Measurements from ENCODE around the gene CBX4.

DNA sequence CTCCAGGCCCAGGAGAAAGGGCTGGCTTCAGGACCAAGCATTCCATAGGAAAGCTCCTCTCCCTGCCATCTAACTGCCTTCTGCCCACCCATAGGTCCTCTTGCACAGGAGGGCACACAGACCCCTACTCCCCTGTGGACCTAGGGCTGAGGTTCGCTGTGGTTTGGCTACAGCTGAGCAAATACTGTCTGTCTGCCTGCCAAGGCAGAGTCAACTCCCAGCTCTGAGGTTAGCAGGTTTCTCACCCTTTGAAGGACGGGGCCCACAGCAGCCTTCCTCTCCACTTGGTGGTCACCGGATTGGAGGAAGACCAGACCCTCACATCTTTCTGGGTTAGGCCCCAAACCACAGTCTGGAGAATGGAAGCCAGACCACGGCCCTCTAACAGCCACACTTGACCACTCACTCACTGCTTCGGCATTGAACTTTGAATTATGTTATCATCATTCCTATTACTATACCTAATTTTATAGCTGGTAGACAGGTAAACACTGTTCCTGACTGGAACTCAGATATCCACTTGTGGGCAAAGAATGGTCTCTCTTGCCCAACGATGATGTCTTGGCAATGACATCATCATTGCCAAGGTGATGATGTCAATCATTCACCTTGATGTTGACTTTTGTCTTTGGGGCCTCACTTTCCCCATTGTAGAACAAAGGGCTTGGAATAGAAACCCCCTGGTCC is 14.2 kb downstream of the CBX4 start:
- TF ChIP-seq, protein P1, sequence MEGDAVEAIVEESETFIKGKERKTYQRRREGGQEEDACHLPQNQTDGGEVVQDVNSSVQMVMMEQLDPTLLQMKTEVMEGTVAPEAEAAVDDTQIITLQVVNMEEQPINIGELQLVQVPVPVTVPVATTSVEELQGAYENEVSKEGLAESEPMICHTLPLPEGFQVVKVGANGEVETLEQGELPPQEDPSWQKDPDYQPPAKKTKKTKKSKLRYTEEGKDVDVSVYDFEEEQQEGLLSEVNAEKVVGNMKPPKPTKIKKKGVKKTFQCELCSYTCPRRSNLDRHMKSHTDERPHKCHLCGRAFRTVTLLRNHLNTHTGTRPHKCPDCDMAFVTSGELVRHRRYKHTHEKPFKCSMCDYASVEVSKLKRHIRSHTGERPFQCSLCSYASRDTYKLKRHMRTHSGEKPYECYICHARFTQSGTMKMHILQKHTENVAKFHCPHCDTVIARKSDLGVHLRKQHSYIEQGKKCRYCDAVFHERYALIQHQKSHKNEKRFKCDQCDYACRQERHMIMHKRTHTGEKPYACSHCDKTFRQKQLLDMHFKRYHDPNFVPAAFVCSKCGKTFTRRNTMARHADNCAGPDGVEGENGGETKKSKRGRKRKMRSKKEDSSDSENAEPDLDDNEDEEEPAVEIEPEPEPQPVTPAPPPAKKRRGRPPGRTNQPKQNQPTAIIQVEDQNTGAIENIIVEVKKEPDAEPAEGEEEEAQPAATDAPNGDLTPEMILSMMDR (IDR thresholded peaks at IDR 0.05), result no peak
- no peak for TF ChIP-seq POLR2A (IDR thresholded peaks at IDR 0.05)
